Airway epithelial cell (primary cell): Measurements from ENCODE around the gene HMGB2. TPM values are rescaled to one million over a fixed set of nuclear protein-coding genes. Genes with fewer than 3 reads are reported as not detected.

Experiments
- total RNA-seq: library from RNA; depleted of rRNA; stranded (reverse); fragments of >200 nt; gene quantifications from 2 replicates; pipeline ENCODE4 v1.2.3, GENCODE V29; 2015

Gene HMGB2
- 83.5 and 95.8 TPM in 2 replicates for total RNA-seq

GRCh38 chr4:173334085-173334890, at the start of gene HMGB2:
Gene HMGB2 (minus strand): TSS chr4:173334358. CDS start chr4:173333649, 709 bp downstream.

DNA sequence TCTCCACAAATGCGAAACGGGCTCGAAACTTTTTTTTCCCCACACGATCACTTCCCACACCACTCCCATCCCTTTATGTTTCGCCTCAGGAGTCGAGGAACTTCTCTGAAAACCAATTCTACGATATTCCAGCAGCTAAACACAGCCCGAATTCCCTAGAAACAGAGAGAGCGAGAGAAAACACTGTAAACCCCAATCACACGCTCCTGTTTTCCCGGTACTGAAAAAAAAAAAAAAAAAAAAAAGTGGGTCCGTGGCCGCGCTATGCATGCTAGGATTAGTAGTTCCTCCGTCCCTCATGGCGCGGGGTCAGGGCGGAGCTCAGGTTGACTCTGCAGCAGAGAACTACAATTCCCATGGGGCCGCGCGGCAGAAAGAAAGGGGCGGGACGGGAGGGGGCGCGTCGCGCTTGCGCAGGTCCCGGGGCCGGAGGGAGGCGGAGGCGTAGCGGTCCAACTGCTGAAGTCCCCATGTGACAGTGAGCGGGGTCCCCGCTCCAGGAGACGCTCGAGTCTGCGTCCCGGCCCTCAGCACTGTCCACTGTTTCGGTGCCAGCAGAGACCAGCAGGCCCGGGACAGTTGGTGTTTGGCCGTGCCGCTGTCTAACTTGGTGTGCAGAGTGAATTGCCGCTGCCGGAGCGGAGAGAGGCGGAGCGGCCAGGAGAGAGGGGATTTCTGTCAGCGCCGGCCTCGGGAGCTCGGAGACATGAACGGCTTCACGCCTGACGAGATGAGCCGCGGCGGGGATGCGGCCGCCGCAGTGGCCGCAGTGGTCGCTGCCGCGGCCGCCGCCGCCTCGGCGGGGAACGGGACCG, 36.5 kb upstream of the HMGB2 start, which contains the start of gene SAP30:
Gene SAP30 (plus strand): TSS at position 478 of the 815 bp plus-strand sequence. CDS start 229 bp downstream, at position 707.

Other genes starting within 250 kb of the HMGB2 start
- gene GALNT7, start 165.5 kb downstream of the HMGB2 start, total RNA-seq = 21.6 and 25.0 TPM in 2 replicates
- gene SAP30, start 36.6 kb upstream of the HMGB2 start, total RNA-seq = 17.8 and 19.7 TPM in 2 replicates
- not detected in 2 replicates for gene SCRG1, start 64.8 kb upstream of the HMGB2 start, total RNA-seq
- not detected in 2 replicates for gene HAND2, start 195.9 kb upstream of the HMGB2 start, total RNA-seq